ENCODE results near the gene MYCBPAP.

Gene MYCBPAP

DNA sequence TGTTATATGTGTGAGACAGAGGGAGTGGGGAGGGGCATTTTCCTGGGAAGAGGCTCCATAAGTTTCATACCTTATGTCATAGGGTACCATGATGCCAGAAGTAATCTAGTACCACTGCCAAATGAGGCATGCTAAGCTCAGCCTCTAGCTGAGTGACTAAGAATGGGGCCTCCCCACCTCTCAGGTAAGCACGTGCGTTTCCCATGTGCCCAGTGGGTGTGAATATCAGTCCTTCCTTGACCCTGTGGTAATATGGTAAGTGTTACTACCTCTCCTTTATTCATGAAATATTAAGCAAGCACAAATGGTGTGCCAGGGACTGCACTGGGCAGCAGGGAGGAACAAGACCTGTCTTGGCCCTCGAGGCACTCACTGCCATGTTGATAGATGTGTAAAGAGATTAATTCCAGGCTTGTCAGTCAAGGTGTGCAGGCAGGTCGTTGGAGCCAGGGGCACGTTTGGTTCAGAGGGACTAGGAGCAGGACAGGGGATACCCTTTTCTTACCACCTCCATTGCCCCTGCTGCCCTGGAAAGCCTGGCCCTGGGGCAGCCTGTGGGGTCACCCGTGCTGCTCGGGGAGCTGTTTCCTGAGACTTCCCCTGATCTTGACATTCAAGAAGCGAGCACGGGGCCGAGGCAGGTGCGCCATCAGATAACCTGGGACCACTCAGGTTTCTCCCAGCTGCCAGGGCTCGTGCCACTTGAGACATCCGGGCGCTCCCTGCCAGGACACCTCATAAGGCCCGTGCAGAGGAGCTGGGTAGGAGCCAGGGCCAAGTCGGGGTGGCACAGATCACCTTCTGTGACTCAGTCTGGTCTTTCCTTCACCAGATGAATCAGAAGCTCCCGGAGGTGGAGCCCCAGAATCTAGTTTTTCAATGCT lies 20.8 kb upstream of the MYCBPAP start:
- peak; percentile 90 for DNase-seq (ENCODE audit: low spot score)
- CTCF ChIA-PET, result interaction anchor here (0.5 to 1.3 kb wide), 10 partner anchors 8 to 461 kb away, joined by 3 to 6 read pairs (median 3); no protein-coding TSS in a partner anchor

GRCh38 chr17:50488880-50489279 lies 19.4 kb upstream of the MYCBPAP start:
- no peak overlapping the region for H3K27ac ChIP-seq
- ChIA-PET CTCF (interaction anchor here (0.6 kb wide), 1 partner anchor 11 kb away, joined by 5 read pairs; no protein-coding TSS in a partner anchor), POLR2A (ENCODE audit: low non-redundant PET) (no interaction called here)
- TF ChIP-seq CTCF (conservative IDR thresholded peaks at IDR 0.05; ENCODE audit: low read depth), result no peak
- no peak for DNase-seq (ENCODE audit: low spot score)

More for the DNA sequence above, 20.8 kb upstream of the MYCBPAP start:
- TF ChIP-seq CTCF (conservative IDR thresholded peaks at IDR 0.05; ENCODE audit: low read depth), result no peak
- peak overlapping the region; percentile 78 for H3K27ac ChIP-seq
- POLR2A ChIA-PET (ENCODE audit: low non-redundant PET), result interaction anchor here (0.6 to 1.1 kb wide), 3 partner anchors 10 to 77 kb away, joined by 3 to 4 read pairs (median 3); no protein-coding TSS in a partner anchor

GRCh38 chr17:50491505-50491904 lies 16.7 kb upstream of the MYCBPAP start:
- no peak overlapping the region for H3K27ac ChIP-seq
- ChIA-PET POLR2A (ENCODE audit: low non-redundant PET) (no interaction called here), CTCF (no interaction called here)
- no peak for DNase-seq (ENCODE audit: low spot score)
- TF ChIP-seq CTCF (conservative IDR thresholded peaks at IDR 0.05; ENCODE audit: low read depth), result no peak

GRCh38 chr17:50492214-50492613 lies 16.0 kb upstream of the MYCBPAP start:
- H3K27ac ChIP-seq, result no peak overlapping the region
- no peak for DNase-seq (ENCODE audit: low spot score)
- POLR2A ChIA-PET (ENCODE audit: low non-redundant PET), result interaction anchor here (0.6 kb wide), 1 partner anchor 249 kb away, joined by 3 read pairs; no protein-coding TSS in a partner anchor
- CTCF ChIA-PET, result interaction anchor here (0.6 kb wide), 1 partner anchor 8 kb away, joined by 3 read pairs; no protein-coding TSS in a partner anchor
- TF ChIP-seq CTCF (conservative IDR thresholded peaks at IDR 0.05; ENCODE audit: low read depth), result no peak

DNA sequence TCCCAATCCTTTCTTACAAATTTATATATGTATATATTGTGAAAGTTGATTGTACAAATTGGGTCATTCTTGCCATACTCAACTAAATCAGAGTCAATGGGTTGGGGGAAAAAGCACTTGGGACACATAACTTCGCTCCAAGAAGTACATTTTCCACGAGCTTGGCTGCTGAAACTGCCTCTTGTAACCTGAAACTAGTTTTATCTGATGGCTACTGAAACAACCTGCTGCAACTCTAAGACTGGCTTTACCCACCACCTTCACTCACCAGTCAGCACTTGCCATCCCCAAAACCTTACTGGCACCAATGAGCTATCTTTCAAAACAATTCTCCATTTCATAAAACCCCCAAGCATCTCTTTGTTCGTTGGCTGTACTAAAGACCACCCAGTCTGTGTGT lies 14.5 kb upstream of the MYCBPAP start:
- ChIA-PET CTCF (interaction anchor here (1.4 kb wide), 1 partner anchor 9 kb away, joined by 3 read pairs; no protein-coding TSS in a partner anchor), POLR2A (ENCODE audit: low non-redundant PET) (no interaction called here)
- no peak for DNase-seq (ENCODE audit: low spot score)
- no peak for TF ChIP-seq CTCF (conservative IDR thresholded peaks at IDR 0.05; ENCODE audit: low read depth)
- no peak overlapping the region for H3K27ac ChIP-seq

- no peak for DNase-seq (ENCODE audit: low spot score)
- H3K27ac ChIP-seq, result no peak overlapping the region
- TF ChIP-seq CTCF (conservative IDR thresholded peaks at IDR 0.05; ENCODE audit: low read depth), result no peak
- POLR2A ChIA-PET (ENCODE audit: low non-redundant PET), result no interaction called here
- CTCF ChIA-PET, result interaction anchor here (0.6 to 0.7 kb wide), 2 partner anchors 129 to 231 kb away, joined by 3 to 5 read pairs; no protein-coding TSS in a partner anchor
Observed at GRCh38 chr17:50495217-50495823, 12.9 kb upstream of the MYCBPAP start.
